Muscle layer of duodenum (tissue), 2 donors: ENCODE measurements around the gene TMEFF1.
"Not testable (repeated sequence)": the region's sequence is repeated elsewhere in the genome, so short reads cannot be mapped to it uniquely, and the experiment has no call there.

Source experiments
- H3K27ac ChIP-seq: one replicate; pipeline ENCODE4 v1.7.0; 2013; ENCODE audit warnings: mild to moderate bottlenecking, low read length
- H3K27me3 ChIP-seq: one replicate; pipeline ENCODE4 v1.7.0; 2013; ENCODE audit warnings: low read depth, mild to moderate bottlenecking, control low read depth, low read length
- H3K36me3 ChIP-seq, 2 donors: one replicate each; pipeline ENCODE4 v1.7.0; 2013; ENCODE audit warnings: low read length in 2 of 2, control low read depth in 1 of 2, mild to moderate bottlenecking in 1 of 2; ENCODE audit not compliant: insufficient read depth in 2 of 2, control insufficient read depth in 1 of 2
- H3K4me1 ChIP-seq, 2 donors: one replicate each; pipeline ENCODE4 v1.7.0; 2013; ENCODE audit warnings: low read length in 2 of 2, mild to moderate bottlenecking in 2 of 2, control low read depth in 1 of 2, moderate library complexity in 1 of 2; ENCODE audit not compliant: insufficient read depth in 2 of 2, control insufficient read depth in 1 of 2
- H3K4me3 ChIP-seq, 2 donors: one replicate each; pipeline ENCODE4 v1.7.0; 2013; ENCODE audit warnings: low read length in 2 of 2, low read depth in 1 of 2, mild to moderate bottlenecking in 1 of 2
- H3K9me3 ChIP-seq, 2 donors: one replicate each; pipeline ENCODE4 v1.7.0; 2013; ENCODE audit warnings: low read length in 2 of 2, control low read depth in 1 of 2, mild to moderate bottlenecking in 1 of 2; ENCODE audit not compliant: control insufficient read depth in 1 of 2
- donor health status: healthy.

TMEFF1 gene

GRCh38 chr9:100437860-100438805, 34.8 kb upstream of the TMEFF1 start:
- Histone ChIP-seq H3K4me3 (no peak overlapping the region), H3K36me3 (peaks cover 0 to 7% of the 10 kb centered on the region in 2 donors)

GRCh38 chr9:100440071-100440470, 32.9 kb upstream of the TMEFF1 start:
- no peaks in the 10 kb centered on the region for H3K9me3 ChIP-seq
- no peaks in the 10 kb centered on the region for H3K4me1 ChIP-seq
- H3K4me3 ChIP-seq: no peak overlapping the region
- no peaks in the 10 kb centered on the region for H3K27me3 ChIP-seq
- H3K36me3 ChIP-seq: peaks cover 0 to 20% of the 10 kb centered on the region in 2 donors
- H3K27ac ChIP-seq: no peak overlapping the region

More at GRCh38 chr9:100437860-100438805, 34.8 kb upstream of the TMEFF1 start:
- Histone ChIP-seq H3K9me3 (no peaks in the 10 kb centered on the region), H3K4me1 (no peaks in the 10 kb centered on the region), H3K27me3 (no peaks in the 10 kb centered on the region), H3K27ac (no peak overlapping the region)

- H3K27ac ChIP-seq, H3K9me3 ChIP-seq, H3K27me3 ChIP-seq: not testable (repeated sequence)
Measured at GRCh38 chr9:100440487-100440886, 32.5 kb upstream of the TMEFF1 start.

GRCh38 chr9:100441911-100442361, 31.0 kb upstream of the TMEFF1 start:
- H3K4me3 ChIP-seq: no peak overlapping the region
- H3K27me3 ChIP-seq: no peaks in the 10 kb centered on the region
- H3K9me3 ChIP-seq: no peaks in the 10 kb centered on the region
- peaks cover 0 to 21% of the 10 kb centered on the region in 2 donors for H3K36me3 ChIP-seq
- no peak overlapping the region for H3K27ac ChIP-seq
- no peaks in the 10 kb centered on the region for H3K4me1 ChIP-seq

More at GRCh38 chr9:100440487-100440886, 32.5 kb upstream of the TMEFF1 start:
- not testable (repeated sequence) for H3K4me3 ChIP-seq, H3K4me1 ChIP-seq
- peaks cover 0 to 21% of the 10 kb centered on the region in 2 donors for H3K36me3 ChIP-seq

- no peaks in the 10 kb centered on the region for H3K9me3 ChIP-seq
- H3K36me3 ChIP-seq: peaks cover 0 to 21% of the 10 kb centered on the region in 2 donors
- no peaks in the 10 kb centered on the region for H3K27me3 ChIP-seq
- no peak overlapping the region for H3K4me3 ChIP-seq
- H3K4me1 ChIP-seq: no peaks in the 10 kb centered on the region
- H3K27ac ChIP-seq: no peak overlapping the region
Measured at GRCh38 chr9:100443781-100444768, 28.9 kb upstream of the TMEFF1 start.

- Histone ChIP-seq H3K9me3 (no peaks in the 10 kb centered on the region), H3K27ac (no peak overlapping the region), H3K27me3 (no peaks in the 10 kb centered on the region), H3K4me1 (no peaks in the 10 kb centered on the region), H3K36me3 (peaks cover 0 to 21% of the 10 kb centered on the region in 2 donors), H3K4me3 (no peak overlapping the region)
Measured at GRCh38 chr9:100445161-100445902, 27.6 kb upstream of the TMEFF1 start.

GRCh38 chr9:100445903-100446549, 26.9 kb upstream of the TMEFF1 start:
- H3K36me3 ChIP-seq: peaks cover 0 to 27% of the 10 kb centered on the region in 2 donors
- H3K27ac ChIP-seq: no peak overlapping the region
- H3K27me3 ChIP-seq: no peaks in the 10 kb centered on the region
- H3K4me1 ChIP-seq: no peaks in the 10 kb centered on the region
- no peak overlapping the region for H3K4me3 ChIP-seq
- H3K9me3 ChIP-seq: no peaks in the 10 kb centered on the region

- no peak overlapping the region for H3K4me3 ChIP-seq
- no peak overlapping the region for H3K27ac ChIP-seq
- H3K4me1 ChIP-seq: no peaks in the 10 kb centered on the region
- H3K27me3 ChIP-seq: no peaks in the 10 kb centered on the region
- H3K9me3 ChIP-seq: no peaks in the 10 kb centered on the region
- H3K36me3 ChIP-seq: peaks cover 0 to 35% of the 10 kb centered on the region in 2 donors
Measured at GRCh38 chr9:100447041-100447440, 25.9 kb upstream of the TMEFF1 start.

- H3K27ac ChIP-seq: no peak overlapping the region
- no peaks in the 10 kb centered on the region for H3K4me1 ChIP-seq
- H3K27me3 ChIP-seq: no peaks in the 10 kb centered on the region
- peaks cover 6 to 36% of the 10 kb centered on the region in 2 donors for H3K36me3 ChIP-seq
- no peak overlapping the region for H3K4me3 ChIP-seq
- H3K9me3 ChIP-seq: peaks cover 0 to 2% of the 10 kb centered on the region in 2 donors
Measured at GRCh38 chr9:100448266-100448665, 24.7 kb upstream of the TMEFF1 start.

GRCh38 chr9:100449420-100449819, 23.5 kb upstream of the TMEFF1 start:
- H3K27me3 ChIP-seq: no peaks in the 10 kb centered on the region
- peaks cover 0 to 2% of the 10 kb centered on the region in 2 donors for H3K9me3 ChIP-seq
- no peaks in the 10 kb centered on the region for H3K4me1 ChIP-seq
- peaks cover 6 to 36% of the 10 kb centered on the region in 2 donors for H3K36me3 ChIP-seq
- no peak overlapping the region for H3K27ac ChIP-seq
- H3K4me3 ChIP-seq: no peak overlapping the region
